ENCODE measurements around the gene NME5.

NME5 gene

GRCh38 chr5:138180183-138180782 is 41.1 kb upstream of the NME5 start:
- peak; percentile 58 for DNase-seq (ENCODE audit: low spot score)
- in situ Hi-C loops (cut with MboI; ENCODE audit: low sequenced_read_pairs, unreplicated experiment), result loop anchor here (25.0 kb wide), 1 partner anchor 232 kb away; no protein-coding TSS in a partner anchor
- TF ChIP-seq CTCF (IDR thresholded peaks at IDR 0.05; ENCODE audit: borderline replicate concordance, control extremely low read depth, extremely low read depth, insufficient read depth, missing control alignments), result peak; percentile 31

- TF ChIP-seq CTCF (IDR thresholded peaks at IDR 0.05; ENCODE audit: borderline replicate concordance, control extremely low read depth, extremely low read depth, insufficient read depth, missing control alignments), result no peak
- DNase-seq (ENCODE audit: low spot score), result no peak
- in situ Hi-C loops (cut with MboI; ENCODE audit: low sequenced_read_pairs, unreplicated experiment), result loop anchor here (25.0 kb wide), 1 partner anchor 233 kb away; no protein-coding TSS in a partner anchor
Observed at GRCh38 chr5:138179277-138179857, 40.1 kb upstream of the NME5 start.

GRCh38 chr5:138178516-138179276 is 39.5 kb upstream of the NME5 start, which contains the start of the genes BRD8 and KIF20A:
Gene BRD8 (minus strand): TSS chr5:138178630. CDS start chr5:138178614, 16 bp downstream.
Gene KIF20A (plus strand): TSS chr5:138179112. CDS start chr5:138179681, 569 bp downstream.
- no peak for TF ChIP-seq CTCF (IDR thresholded peaks at IDR 0.05; ENCODE audit: borderline replicate concordance, control extremely low read depth, extremely low read depth, insufficient read depth, missing control alignments)
- DNase-seq (ENCODE audit: low spot score), result peak; percentile 88
- in situ Hi-C loops (cut with MboI; ENCODE audit: low sequenced_read_pairs, unreplicated experiment), result loop anchor here (25.0 kb wide), 1 partner anchor 234 kb away; no protein-coding TSS in a partner anchor

- in situ Hi-C loops (cut with MboI; ENCODE audit: low sequenced_read_pairs, unreplicated experiment), result loop anchor here (25.0 kb wide), 1 partner anchor 234 kb away; no protein-coding TSS in a partner anchor
- DNase-seq (ENCODE audit: low spot score), result peak; percentile 60
- TF ChIP-seq CTCF (IDR thresholded peaks at IDR 0.05; ENCODE audit: borderline replicate concordance, control extremely low read depth, extremely low read depth, insufficient read depth, missing control alignments), result no peak
Observed at GRCh38 chr5:138177941-138178515, 38.8 kb upstream of the NME5 start.

- in situ Hi-C loops (cut with MboI; ENCODE audit: low sequenced_read_pairs, unreplicated experiment), result no loop called here
- TF ChIP-seq CTCF (IDR thresholded peaks at IDR 0.05; ENCODE audit: borderline replicate concordance, control extremely low read depth, extremely low read depth, insufficient read depth, missing control alignments), result no peak
- no peak for DNase-seq (ENCODE audit: low spot score)
Observed at GRCh38 chr5:138170299-138170698, 31.1 kb upstream of the NME5 start.

- no peak for TF ChIP-seq CTCF (IDR thresholded peaks at IDR 0.05; ENCODE audit: borderline replicate concordance, control extremely low read depth, extremely low read depth, insufficient read depth, missing control alignments)
- in situ Hi-C loops (cut with MboI; ENCODE audit: low sequenced_read_pairs, unreplicated experiment), result no loop called here
- DNase-seq (ENCODE audit: low spot score), result no peak
Observed at GRCh38 chr5:138169124-138169523, 29.9 kb upstream of the NME5 start.

All from GM13976 (cell line).